Upper lobe of right lung (tissue), 1 donor: ENCODE results near the gene UNC50. TPM values are rescaled to one million over a fixed set of nuclear protein-coding genes. Genes with fewer than 3 reads are reported as not detected.

Experiments used
- ATAC-seq: fragments of 200-7000 bp; cut with Tn5 transposase; one replicate; pipeline ENCODE4 v1.9.1; 2020; ENCODE audit warnings: mild to moderate bottlenecking, moderate library complexity
- DNase-seq: peaks from one replicate; pipeline ENCODE4 v3.0.0-alpha.2; 2020
- H3K27ac ChIP-seq: fragments of 200-600 bp; one replicate; pipeline ENCODE4 v1.8.0; 2022
- H3K27me3 ChIP-seq: fragments of 200-600 bp; one replicate; pipeline ENCODE4 v1.8.0; 2022; ENCODE audit warnings: mild to moderate bottlenecking
- H3K36me3 ChIP-seq: fragments of 200-600 bp; one replicate; pipeline ENCODE4 v1.8.0; 2022
- H3K4me1 ChIP-seq: fragments of 200-600 bp; one replicate; pipeline ENCODE4 v1.8.0; 2022
- H3K4me3 ChIP-seq: fragments of 200-600 bp; one replicate; pipeline ENCODE4 v1.8.0; 2022; ENCODE audit warnings: mild to moderate bottlenecking
- H3K9me3 ChIP-seq: fragments of 200-600 bp; one replicate; pipeline ENCODE4 v1.8.0; 2022
- CTCF ChIP-seq: fragments of 200-600 bp; IDR thresholded peaks from one replicate; pipeline ENCODE4 v1.8.0; 2022; ENCODE audit warnings: antibody characterized with exemption
- intact Hi-C: fragments of 100-400 bp; cut with DNase I; formaldehyde crosslinking; loops from one replicate; pipeline ENCODE4 v1.11.0; 2022
- total RNA-seq: library from RNA; stranded (reverse); fragmentation: NEBNext Ultra II Directional; extraction: Animal tissue kit (Norgen Biotek cat#: 25700); gene quantifications from one replicate; pipeline ENCODE4 v1.2.1, GENCODE V29; 2021
- donor health status: DM: no; HTN: yes; CAD: no; lungs with severe emphysema.

The UNC50 gene
- total RNA-seq, 1 donor from 2014 or later = 53.4 TPM

GRCh38 chr2:98571796-98572195 is 36.6 kb upstream of the UNC50 start:
- DNase-seq = no peak
- peaks cover 87% of the 10 kb centered on the region for H3K36me3 ChIP-seq

GRCh38 chr2:98572211-98572610 is 36.2 kb upstream of the UNC50 start:
- peaks cover 87% of the 10 kb centered on the region for H3K36me3 ChIP-seq
- no peak overlapping the region for H3K27ac ChIP-seq
- H3K9me3 ChIP-seq = no peaks in the 10 kb centered on the region
- no peaks in the 10 kb centered on the region for H3K4me1 ChIP-seq
- intact Hi-C loops = no loop called here
- ATAC-seq (no peak), DNase-seq (no peak)
- no peak for TF ChIP-seq CTCF
- no peaks in the 10 kb centered on the region for H3K27me3 ChIP-seq
- no peak overlapping the region for H3K4me3 ChIP-seq

More at GRCh38 chr2:98571796-98572195, 36.6 kb upstream of the UNC50 start:
- intact Hi-C loops = no loop called here
- H3K4me1 ChIP-seq = no peaks in the 10 kb centered on the region
- no peaks in the 10 kb centered on the region for H3K9me3 ChIP-seq
- no peak for ATAC-seq
- H3K27ac ChIP-seq = no peak overlapping the region
- no peaks in the 10 kb centered on the region for H3K27me3 ChIP-seq
- no peak for TF ChIP-seq CTCF
- H3K4me3 ChIP-seq = no peak overlapping the region

- Histone ChIP-seq H3K4me3 (no peak overlapping the region), H3K4me1 (no peaks in the 10 kb centered on the region), H3K36me3 (peaks cover 87% of the 10 kb centered on the region), H3K9me3 (no peaks in the 10 kb centered on the region), H3K27ac (no peak overlapping the region), H3K27me3 (no peaks in the 10 kb centered on the region)
- DNase-seq (no peak), ATAC-seq (no peak)
- no peak for TF ChIP-seq CTCF
- intact Hi-C loops = no loop called here
Measured at GRCh38 chr2:98572676-98573075, 35.7 kb upstream of the UNC50 start.

- Histone ChIP-seq H3K27ac (no peak overlapping the region), H3K36me3 (peaks cover 87% of the 10 kb centered on the region), H3K4me3 (no peak overlapping the region), H3K27me3 (no peaks in the 10 kb centered on the region), H3K9me3 (no peaks in the 10 kb centered on the region), H3K4me1 (no peaks in the 10 kb centered on the region)
- no peak for DNase-seq
- TF ChIP-seq CTCF = no peak
- no peak for ATAC-seq
- intact Hi-C loops = no loop called here
Measured at GRCh38 chr2:98573426-98573825, 35.0 kb upstream of the UNC50 start.

- Histone ChIP-seq H3K27ac (no peak overlapping the region), H3K36me3 (peaks cover 77% of the 10 kb centered on the region), H3K9me3 (no peaks in the 10 kb centered on the region), H3K4me1 (no peaks in the 10 kb centered on the region), H3K4me3 (no peak overlapping the region), H3K27me3 (no peaks in the 10 kb centered on the region)
- intact Hi-C loops = no loop called here
- TF ChIP-seq CTCF = no peak
- DNase-seq = no peak
- no peak for ATAC-seq
Measured at GRCh38 chr2:98576666-98577312, 31.6 kb upstream of the UNC50 start.

- ATAC-seq = no peak
- no peak for TF ChIP-seq CTCF
- DNase-seq = no peak
- no peaks in the 10 kb centered on the region for H3K27me3 ChIP-seq
- H3K4me1 ChIP-seq = no peaks in the 10 kb centered on the region
- no peaks in the 10 kb centered on the region for H3K9me3 ChIP-seq
- peaks cover 75% of the 10 kb centered on the region for H3K36me3 ChIP-seq
- H3K4me3 ChIP-seq = no peak overlapping the region
- intact Hi-C loops = no loop called here
- H3K27ac ChIP-seq = no peak overlapping the region
Measured at GRCh38 chr2:98577313-98577712, 31.1 kb upstream of the UNC50 start.
